HS-27A (cell line): ENCODE results near the gene SKAP1.
"Not testable (repeated sequence)": the region's sequence is repeated elsewhere in the genome, so short reads cannot be mapped to it uniquely, and the experiment has no call there.

Experiments
- DNase-seq: peaks from one replicate; pipeline ENCODE4 v3.0.0-alpha.2; 2012; ENCODE audit warnings: low read depth, missing footprints

The SKAP1 gene

GRCh38 chr17:48412841-48413240 lies 17.2 kb downstream of the SKAP1 start:
- DNase-seq, result no peak

- DNase-seq, result not testable (repeated sequence)
Observed at GRCh38 chr17:48410821-48411220, 19.2 kb downstream of the SKAP1 start.

- no peak for DNase-seq
Observed at GRCh38 chr17:48409607-48410006, 20.4 kb downstream of the SKAP1 start.

DNA sequence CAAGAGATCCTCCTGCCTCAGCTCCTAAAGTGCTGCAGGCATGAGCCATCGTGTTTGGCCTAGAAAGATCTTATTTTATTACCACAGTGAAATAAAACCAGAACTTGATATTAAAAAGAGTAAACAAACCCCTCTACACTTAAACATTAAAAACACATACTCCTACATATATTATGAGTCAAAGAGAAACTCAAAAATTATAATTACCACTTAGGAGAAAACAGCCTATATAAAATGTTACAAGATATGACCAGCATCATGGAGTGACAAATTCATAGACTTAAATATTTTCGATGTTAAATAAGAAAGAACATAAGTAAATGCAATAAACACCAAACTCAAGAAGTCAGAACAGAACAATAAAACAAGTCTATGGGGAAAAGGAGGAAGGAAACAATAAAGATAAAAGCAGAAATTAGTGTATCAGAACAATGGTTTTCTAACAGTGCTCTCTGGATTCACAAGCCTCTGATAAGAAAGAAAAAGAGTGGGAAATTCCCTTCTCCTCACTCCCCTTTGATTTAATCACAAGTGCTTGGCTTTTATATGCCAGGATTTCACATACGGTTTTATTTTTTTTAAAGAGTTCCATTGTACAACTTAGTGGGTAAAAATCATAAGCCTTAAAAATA lies 23.0 kb downstream of the SKAP1 start:
- no peak for DNase-seq

- no peak for DNase-seq
Observed at GRCh38 chr17:48394821-48395220, 35.2 kb downstream of the SKAP1 start.

DNA sequence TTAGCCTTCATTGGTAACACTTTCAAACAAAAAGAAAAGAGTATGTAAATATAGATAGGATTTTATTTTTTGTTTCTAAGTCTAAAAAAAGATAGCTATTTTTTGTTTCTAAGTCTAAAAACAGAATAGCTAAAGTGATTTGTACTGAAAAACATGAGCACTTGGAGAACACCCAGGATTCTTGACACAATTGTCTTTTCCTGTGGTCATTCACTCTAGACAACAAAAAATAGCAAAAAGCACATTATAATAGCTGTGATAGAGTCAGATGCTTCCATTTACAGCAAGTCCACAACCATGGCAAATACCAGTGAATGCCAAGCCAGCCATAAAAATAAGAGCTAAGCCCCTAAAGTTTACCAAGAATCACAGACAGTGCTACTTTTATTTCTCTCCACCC lies 36.7 kb downstream of the SKAP1 start:
- DNase-seq, result no peak

DNA sequence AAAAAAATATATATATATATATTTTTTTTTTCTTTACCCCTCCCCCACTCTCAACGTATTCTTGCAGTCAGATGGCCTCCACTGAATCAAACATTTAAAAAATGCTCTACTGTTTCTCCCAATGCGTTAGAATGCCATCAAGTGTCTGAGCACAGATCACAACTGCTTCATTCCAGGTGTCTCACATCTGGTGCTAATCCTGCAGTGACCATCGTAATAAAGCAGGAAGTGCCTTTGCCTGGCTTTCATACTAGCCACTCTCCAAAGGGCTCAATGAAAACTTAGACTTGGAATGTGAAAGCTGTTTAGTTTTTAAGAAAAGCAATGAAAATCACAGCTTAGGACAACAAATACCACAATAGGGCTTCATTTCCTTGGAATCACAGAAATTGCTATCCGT lies 37.2 kb downstream of the SKAP1 start:
- DNase-seq, result no peak

DNA sequence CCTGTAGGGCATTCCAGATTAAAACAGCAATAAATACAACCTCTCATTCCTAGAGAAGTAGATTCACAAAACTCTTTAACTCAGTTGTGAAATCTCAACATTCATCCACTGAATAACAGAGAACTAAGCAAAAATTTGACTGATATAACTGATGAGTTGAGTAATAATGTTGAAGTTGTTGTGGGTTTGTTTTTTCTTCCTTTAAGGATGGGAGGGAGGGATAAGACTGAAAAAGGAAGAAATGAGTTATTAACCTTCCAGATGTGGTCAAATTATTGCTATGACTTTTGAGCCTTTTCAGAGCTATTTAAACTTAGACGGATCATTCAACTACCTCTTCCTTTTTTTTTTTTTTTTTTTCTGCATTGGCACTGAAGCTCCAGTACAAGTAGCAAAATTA lies 38.6 kb downstream of the SKAP1 start:
- no peak for DNase-seq

GRCh38 chr17:48389903-48390302 lies 40.1 kb downstream of the SKAP1 start:
- no peak for DNase-seq

GRCh38 chr17:48388955-48389743 lies 40.9 kb downstream of the SKAP1 start:
- DNase-seq, result no peak

- no peak for DNase-seq
Observed at GRCh38 chr17:48386826-48387225, 43.2 kb downstream of the SKAP1 start.

GRCh38 chr17:48385319-48385718 lies 44.7 kb downstream of the SKAP1 start:
- DNase-seq, result no peak

- no peak for DNase-seq
Observed at GRCh38 chr17:48384164-48384563, 45.9 kb downstream of the SKAP1 start.

DNA sequence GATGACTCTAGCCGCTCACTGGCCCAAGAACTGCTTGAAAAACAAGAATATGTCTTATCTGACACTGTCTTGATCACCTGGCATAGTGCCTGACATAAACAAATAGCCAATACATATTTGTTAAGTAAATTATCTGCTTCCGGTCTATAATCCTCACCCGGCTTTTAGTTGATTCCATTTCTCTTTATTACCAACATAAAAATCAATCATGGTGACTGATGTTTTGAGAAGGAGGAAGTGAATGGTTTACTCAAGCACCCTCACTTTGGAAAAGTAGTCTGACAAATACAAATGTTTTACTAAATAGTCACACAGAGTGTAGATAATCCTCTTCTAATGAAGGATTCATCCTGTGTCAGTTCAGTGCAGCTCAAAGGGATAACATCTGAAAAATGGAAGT lies 47.0 kb downstream of the SKAP1 start:
- DNase-seq, result no peak

DNA sequence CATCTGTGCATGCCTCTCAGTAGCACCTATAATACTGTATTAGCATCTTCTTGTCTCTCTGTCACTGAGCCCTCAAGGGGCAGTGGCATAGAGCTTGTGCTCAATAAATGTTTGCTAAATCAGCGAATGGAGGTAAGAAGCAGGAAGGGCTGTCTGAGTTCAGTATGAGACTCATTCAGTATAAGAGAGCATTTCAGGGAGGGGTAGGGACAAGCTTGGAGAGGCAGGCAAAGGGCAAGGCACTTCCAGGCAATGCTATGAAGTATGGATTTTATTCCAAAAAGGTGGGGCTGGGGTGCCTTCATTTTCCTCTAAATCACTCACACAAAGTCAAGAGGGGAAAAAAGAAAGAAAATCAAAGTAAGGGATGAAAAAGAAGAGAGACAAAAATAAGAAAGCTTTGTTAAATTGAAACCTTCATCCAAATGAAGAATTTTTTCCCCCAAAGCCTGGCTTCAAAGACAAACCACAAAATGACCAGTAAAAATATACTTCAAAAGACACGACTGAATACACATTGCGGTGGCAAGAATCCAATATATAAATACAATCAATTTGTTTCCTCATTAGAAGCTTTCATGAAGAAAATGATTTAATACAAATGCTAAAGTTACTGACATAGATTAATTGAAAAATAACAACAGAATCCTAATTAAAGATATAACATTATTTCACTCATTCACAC lies 51.2 kb downstream of the SKAP1 start:
- no peak for DNase-seq

DNA sequence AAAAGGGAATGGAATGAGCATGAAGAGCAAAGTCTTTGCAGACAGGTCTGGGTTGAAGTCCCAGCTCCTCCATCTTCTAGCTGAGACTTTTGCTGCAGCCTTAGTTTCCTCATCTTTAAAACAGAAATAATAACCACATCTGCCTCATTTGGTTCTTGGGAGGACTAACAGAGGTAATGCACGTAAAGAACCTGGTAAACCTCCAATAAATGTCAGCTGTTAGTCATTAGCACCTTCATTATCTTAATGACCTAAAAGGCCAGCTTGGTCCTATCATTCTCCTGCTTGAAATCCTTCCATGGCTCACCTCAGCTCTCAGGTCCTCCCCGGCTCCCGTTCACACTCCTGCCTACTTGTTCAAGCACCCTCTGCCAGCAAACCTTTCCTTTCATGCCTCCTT lies 51.8 kb downstream of the SKAP1 start:
- DNase-seq, result no peak

DNA sequence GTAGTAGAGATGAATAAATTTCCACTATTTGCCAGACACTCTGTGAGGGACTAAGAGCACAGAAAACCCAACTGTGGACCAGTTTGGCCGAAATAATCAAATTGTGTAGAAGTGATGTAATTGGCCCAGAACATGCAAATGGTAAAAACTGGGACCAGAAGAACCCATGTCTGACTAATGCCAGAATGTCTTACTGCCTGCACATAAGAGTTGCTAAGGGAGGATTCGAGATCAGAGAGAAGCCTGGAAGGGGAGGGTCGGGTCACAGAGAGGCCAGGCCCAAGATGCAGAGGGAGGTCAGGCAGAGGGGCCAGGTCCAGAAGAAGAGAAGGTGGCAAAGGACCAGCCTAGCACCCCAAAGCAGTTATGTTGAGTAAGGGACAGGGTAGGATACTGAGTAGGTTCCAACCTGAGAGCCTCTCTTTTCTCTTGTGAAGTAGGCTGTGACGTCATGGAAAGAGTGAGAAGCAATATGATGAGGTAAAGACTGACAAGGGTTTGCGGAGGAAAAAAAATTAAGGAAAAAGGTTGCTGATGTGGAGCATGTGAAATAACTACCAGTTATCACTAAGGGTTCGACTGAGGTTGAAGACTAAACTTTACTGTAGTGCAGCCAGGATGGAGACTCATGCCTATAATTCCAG lies 53.2 kb downstream of the SKAP1 start:
- DNase-seq, result no peak

DNA sequence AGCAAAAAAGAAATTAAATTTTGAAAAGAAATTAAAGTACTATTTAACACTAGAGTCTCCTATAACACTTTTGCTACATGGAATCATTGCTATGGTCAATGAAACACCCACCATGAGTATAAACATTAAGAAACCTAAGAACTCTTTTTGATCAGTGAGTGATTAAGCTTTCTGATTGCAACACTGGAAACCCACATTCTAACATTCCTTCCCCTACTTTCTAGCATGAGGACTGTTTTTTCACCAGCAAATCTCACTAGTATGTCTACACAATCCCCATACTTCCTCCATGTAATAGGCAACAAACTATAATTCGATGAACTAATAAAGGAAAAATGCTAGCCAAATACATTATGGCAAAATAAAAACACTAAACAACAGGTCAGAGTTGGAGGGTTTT lies 54.7 kb downstream of the SKAP1 start:
- DNase-seq, result no peak

DNA sequence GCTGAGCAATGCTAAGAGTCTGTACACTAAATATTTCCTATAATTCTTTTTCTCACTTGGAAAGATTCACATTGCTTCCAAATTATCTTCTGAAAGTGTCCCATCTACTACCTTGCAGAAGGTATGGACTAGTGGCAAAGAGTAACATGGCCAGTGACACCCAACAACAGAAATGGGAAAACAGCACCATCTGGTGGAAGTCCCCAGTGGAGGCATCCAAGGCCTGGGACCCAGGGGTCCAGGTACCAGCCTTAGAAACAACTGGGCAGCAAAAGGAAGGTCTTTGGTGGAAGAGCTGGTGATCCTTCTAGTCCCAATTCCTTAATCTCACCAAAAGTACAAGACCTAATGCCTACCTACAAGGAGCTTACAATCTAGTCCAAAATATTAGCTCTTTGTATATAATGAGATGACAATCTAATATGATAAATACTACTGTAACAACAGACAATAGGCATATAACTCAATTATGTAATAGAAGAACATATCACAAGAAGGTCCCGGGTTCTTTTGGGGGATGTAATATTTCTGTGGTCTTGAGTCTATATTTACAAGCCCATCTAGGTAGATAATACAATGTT lies 55.3 kb downstream of the SKAP1 start:
- DNase-seq, result peak; percentile 45

GRCh38 chr17:48373883-48374282 lies 56.1 kb downstream of the SKAP1 start:
- DNase-seq, result no peak

DNA sequence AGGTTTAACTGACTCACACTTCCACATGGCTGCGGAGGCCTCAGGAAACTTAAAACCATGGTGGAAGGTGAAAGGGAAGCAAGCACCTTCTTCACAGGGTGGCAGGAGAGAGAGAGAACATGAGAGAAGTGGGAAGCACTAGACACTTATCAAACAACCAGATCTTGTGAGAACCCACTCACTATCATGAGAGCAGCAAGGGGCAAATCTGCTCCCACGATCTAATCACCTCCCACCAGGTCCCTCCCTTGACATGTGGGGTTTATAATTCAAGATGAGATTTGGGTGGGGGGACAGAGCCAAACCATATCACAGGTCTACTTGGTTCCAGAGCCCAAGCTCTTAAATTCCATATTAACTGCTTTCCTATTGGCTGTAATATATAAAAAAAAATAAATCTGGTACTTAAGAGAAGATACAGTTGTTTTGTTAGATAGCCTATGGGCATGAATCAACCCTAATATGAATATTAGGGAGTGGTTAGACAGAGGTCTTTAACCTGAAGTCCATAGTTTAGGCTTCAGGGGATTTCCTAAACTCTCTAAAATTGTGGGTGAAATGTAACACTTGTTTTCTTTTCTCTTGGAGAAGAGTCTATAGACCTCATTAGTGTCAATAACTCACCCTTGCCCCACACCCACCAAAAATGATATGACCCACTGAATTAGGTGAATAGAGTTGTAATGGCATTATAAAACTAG lies 56.7 kb downstream of the SKAP1 start:
- DNase-seq, result no peak

GRCh38 chr17:48368967-48369366 lies 61.0 kb downstream of the SKAP1 start:
- DNase-seq, result not testable (repeated sequence)
